ENCODE data around the gene PPP1R8. TPM values are rescaled to one million over a fixed set of nuclear protein-coding genes. Genes with fewer than 3 reads are reported as not detected.
"Not testable (repeated sequence)": the region's sequence is repeated elsewhere in the genome, so short reads cannot be mapped to it uniquely, and the experiment has no call there.

The PPP1R8 gene
- total RNA-seq, 1 experiment from 2014 or later = 60.0 TPM

- no peak for DNase-seq (ENCODE audit: low read depth in 1 of 2, low spot score in 2 of 2)
- H3K36me3 ChIP-seq = peaks cover under 1% of the 10 kb centered on the region; the same call in 1 of the 2 replicates
- no peaks in the 10 kb centered on the region for H3K27me3 ChIP-seq (replicated peaks)
- peaks cover 4% of the 10 kb centered on the region; the same call in 1 of the 2 replicates for H3K4me1 ChIP-seq (replicated peaks)
- H3K27ac ChIP-seq = no peak overlapping the region
- H3K4me3 ChIP-seq = no peak overlapping the region
- H3K9me3 ChIP-seq (replicated peaks) = no peaks in the 10 kb centered on the region
Measured at GRCh38 chr1:27856561-27857343, 26.2 kb downstream of the PPP1R8 start.

DNA sequence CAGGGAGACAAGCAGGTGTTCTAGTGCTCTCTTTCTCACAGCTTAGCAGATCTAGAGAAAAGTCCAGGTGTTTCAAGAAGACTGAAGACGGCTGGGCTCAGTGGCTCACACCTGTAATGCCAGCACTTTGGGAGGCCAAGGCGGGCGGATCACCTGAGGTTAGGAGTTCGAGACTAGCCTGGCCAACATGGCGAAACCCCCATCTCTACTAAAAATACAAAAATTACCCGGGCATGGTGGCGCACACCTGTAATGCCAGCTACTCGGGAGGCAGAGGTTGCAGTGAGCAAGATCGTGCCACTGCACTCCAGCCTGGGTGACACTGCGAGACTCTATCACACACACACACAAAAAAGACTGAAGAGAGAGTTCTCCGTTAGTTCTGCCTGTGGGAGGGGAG lies 27.0 kb downstream of the PPP1R8 start:
- H3K36me3 ChIP-seq; H3K27me3 ChIP-seq (replicated peaks); H3K27ac ChIP-seq; H3K9me3 ChIP-seq (replicated peaks); DNase-seq (ENCODE audit: low read depth in 1 of 2, low spot score in 2 of 2); H3K4me1 ChIP-seq (replicated peaks); H3K4me3 ChIP-seq: not testable (repeated sequence)

DNA sequence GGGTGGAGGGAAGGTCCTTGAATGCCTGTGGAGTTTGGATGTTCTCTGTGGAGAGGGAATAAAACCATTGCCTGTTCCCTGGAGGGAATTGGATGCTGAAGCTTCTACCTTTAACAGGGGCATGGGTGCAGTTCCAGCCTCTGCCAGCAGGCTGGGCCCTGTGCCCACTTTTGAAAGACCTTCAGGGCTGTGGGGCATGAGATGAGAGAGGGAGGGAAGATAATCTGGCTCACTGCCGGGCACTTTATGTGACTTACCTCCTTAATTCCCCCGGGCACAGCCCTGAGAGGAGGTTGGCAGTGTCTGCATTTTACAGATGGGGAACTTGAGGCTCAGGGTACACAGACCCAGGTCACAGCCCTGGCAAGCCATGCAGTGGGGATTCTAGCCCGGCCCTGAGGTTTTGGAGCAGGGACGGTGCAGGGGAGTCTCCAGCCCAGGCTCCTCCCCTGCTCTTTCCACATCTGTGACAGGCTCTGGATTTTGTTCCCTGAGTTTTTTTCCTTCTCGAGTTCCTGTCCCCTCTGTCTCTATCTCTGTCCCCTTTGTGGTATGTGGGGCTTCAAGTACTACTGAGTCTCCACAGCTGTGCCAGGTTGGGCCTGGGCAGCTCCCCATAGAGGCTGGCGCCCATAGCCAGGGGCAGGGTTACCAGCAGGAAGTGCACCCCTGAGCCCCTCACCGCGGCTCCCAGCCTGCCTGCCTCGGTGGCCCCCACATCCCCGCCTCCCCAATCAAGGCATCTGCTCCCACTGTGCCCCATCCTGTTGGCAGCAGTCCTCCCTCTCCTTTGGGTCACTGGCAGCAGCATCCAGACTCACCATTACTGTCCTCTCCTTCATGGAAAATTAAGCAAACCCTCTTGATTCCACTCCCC lies 27.7 kb downstream of the PPP1R8 start:
- peak; percentile 80 for DNase-seq (ENCODE audit: low read depth in 1 of 2, low spot score in 2 of 2)
- Histone ChIP-seq H3K27ac (no peak overlapping the region), H3K4me3 (no peak overlapping the region), H3K36me3 (no peaks in the 10 kb centered on the region), H3K27me3 (replicated peaks) (no peaks in the 10 kb centered on the region), H3K9me3 (replicated peaks) (no peaks in the 10 kb centered on the region), H3K4me1 (replicated peaks) (peaks cover 12% of the 10 kb centered on the region)

DNA sequence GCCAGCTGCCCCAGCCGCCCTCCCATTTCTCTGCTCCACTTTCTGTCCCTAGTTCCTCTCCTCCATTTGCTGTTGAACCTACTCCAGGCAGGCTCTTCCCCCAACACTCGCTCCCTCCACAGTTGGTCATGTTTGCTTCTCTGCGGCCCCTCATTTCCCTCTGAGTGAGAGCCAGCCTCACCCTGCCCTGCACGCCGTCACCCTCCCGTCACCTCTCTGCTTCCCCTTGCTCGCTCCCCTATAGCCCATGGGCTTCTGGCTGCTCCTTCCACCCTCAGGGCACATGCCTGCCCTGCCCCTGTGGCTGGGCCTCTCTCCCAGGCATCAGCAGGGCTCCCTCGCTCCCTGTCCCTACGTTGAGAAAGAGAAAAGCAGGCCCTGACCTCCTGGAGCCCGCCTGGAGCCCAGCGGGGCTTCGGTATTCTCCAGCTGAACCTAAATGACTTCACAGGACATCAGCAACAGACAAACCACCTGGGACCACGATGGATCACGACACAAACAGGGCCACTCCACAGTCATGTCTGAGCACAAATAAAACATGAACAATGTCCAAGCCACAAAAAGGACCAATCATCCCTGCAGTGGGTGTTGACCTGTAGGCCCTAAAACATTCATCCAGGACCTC lies 28.5 kb downstream of the PPP1R8 start:
- H3K4me1 ChIP-seq (replicated peaks) = peaks cover 14% of the 10 kb centered on the region
- DNase-seq (ENCODE audit: low read depth in 1 of 2, low spot score in 2 of 2) = no peak
- no peak overlapping the region for H3K4me3 ChIP-seq
- no peaks in the 10 kb centered on the region for H3K9me3 ChIP-seq (replicated peaks)
- H3K27ac ChIP-seq = no peak overlapping the region
- no peaks in the 10 kb centered on the region for H3K27me3 ChIP-seq (replicated peaks)
- H3K36me3 ChIP-seq = no peaks in the 10 kb centered on the region

DNA sequence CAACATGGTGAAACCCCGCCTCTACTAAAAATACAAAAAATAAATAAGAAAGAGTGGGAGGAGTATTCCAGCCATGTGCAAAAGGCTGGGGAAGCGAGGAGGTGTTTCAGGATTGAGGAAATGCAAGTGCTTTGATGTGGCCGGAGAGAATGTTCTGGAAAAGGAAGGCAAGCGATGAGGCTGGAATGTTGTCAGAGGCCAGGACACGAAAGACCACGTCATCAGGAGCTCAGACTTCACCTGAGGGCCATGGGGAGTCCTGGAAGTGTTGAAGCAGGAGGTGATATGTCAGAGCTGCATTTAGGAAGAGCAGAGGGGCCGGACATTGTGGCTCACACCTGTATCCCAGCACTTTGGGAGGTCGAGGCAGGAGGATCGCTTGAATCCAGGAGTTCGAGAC lies 30.9 kb downstream of the PPP1R8 start:
- Histone ChIP-seq H3K9me3 (replicated peaks) (no peaks in the 10 kb centered on the region), H3K4me1 (replicated peaks) (peaks cover 14% of the 10 kb centered on the region), H3K4me3 (no peak overlapping the region), H3K27me3 (replicated peaks) (no peaks in the 10 kb centered on the region), H3K27ac (no peak overlapping the region), H3K36me3 (no peaks in the 10 kb centered on the region)
- no peak for DNase-seq (ENCODE audit: low read depth in 1 of 2, low spot score in 2 of 2)

- no peaks in the 10 kb centered on the region for H3K27me3 ChIP-seq (replicated peaks)
- H3K27ac ChIP-seq = no peak overlapping the region
- peaks cover 14% of the 10 kb centered on the region for H3K4me1 ChIP-seq (replicated peaks)
- H3K9me3 ChIP-seq (replicated peaks) = no peaks in the 10 kb centered on the region
- DNase-seq (ENCODE audit: low read depth in 1 of 2, low spot score in 2 of 2) = no peak
- no peaks in the 10 kb centered on the region for H3K36me3 ChIP-seq
- H3K4me3 ChIP-seq = no peak overlapping the region
Measured at GRCh38 chr1:27862004-27862403, 31.4 kb downstream of the PPP1R8 start.

GRCh38 chr1:27862671-27863537 lies 32.3 kb downstream of the PPP1R8 start:
- peak overlapping the region; percentile 35 for H3K27ac ChIP-seq
- no peaks in the 10 kb centered on the region for H3K36me3 ChIP-seq
- H3K4me3 ChIP-seq = no peak overlapping the region
- H3K27me3 ChIP-seq (replicated peaks) = no peaks in the 10 kb centered on the region
- DNase-seq (ENCODE audit: low read depth in 1 of 2, low spot score in 2 of 2) = peak; percentile 44 to 77
- H3K9me3 ChIP-seq (replicated peaks) = no peaks in the 10 kb centered on the region
- H3K4me1 ChIP-seq (replicated peaks) = peaks cover 14% of the 10 kb centered on the region

- H3K4me1 ChIP-seq (replicated peaks) = peaks cover 10% of the 10 kb centered on the region
- H3K4me3 ChIP-seq = no peak overlapping the region
- DNase-seq (ENCODE audit: low read depth in 1 of 2, low spot score in 2 of 2) = no peak
- no peaks in the 10 kb centered on the region for H3K9me3 ChIP-seq (replicated peaks)
- H3K27me3 ChIP-seq (replicated peaks) = no peaks in the 10 kb centered on the region
- no peaks in the 10 kb centered on the region for H3K36me3 ChIP-seq
- peak overlapping the region; percentile 35 for H3K27ac ChIP-seq
Measured at GRCh38 chr1:27863538-27863915, 32.9 kb downstream of the PPP1R8 start.

DNA sequence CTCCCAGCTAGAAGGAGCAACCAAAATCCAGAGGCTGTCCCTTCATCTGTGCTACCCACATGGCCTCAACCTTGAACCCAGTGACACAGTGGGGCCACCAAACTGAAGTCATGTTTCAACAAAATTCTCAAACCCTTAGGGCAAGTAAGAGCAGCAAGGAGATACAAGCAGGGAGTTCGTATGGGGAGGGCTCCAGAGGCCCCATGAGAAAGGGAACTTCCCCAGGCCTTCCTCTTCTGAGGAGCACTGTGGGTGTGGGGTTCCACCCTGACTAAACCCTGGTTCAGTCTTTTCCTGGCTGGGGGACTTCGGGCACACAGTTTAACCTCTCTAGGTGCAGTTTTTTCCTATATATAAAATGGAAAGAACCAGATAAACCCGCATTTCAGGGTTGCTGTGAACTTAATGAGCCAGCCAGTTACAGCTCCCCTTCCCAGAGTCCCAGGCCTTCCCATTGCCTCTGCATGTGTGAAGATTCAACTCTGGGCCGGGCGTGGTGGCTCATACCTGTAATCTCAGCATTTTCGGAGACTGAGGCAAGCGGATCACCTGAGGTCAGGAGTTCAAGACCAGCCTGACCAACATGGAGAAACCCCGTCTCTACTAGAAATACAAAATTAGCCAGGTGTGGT lies 33.8 kb downstream of the PPP1R8 start:
- Histone ChIP-seq H3K27ac (no peak overlapping the region), H3K9me3 (replicated peaks) (no peaks in the 10 kb centered on the region), H3K27me3 (replicated peaks) (no peaks in the 10 kb centered on the region), H3K36me3 (no peaks in the 10 kb centered on the region), H3K4me3 (no peak overlapping the region), H3K4me1 (replicated peaks) (peaks cover 10% of the 10 kb centered on the region)
- DNase-seq (ENCODE audit: low read depth in 1 of 2, low spot score in 2 of 2) = no peak

- H3K27ac ChIP-seq = no peak overlapping the region
- H3K27me3 ChIP-seq (replicated peaks) = no peaks in the 10 kb centered on the region
- H3K4me1 ChIP-seq (replicated peaks) = peaks cover 10% of the 10 kb centered on the region
- no peak overlapping the region for H3K4me3 ChIP-seq
- H3K9me3 ChIP-seq (replicated peaks) = no peaks in the 10 kb centered on the region
- no peaks in the 10 kb centered on the region for H3K36me3 ChIP-seq
- DNase-seq (ENCODE audit: low read depth in 1 of 2, low spot score in 2 of 2) = no peak
Measured at GRCh38 chr1:27865821-27866220, 35.2 kb downstream of the PPP1R8 start.

- Histone ChIP-seq H3K27me3 (replicated peaks) (no peaks in the 10 kb centered on the region), H3K9me3 (replicated peaks) (no peaks in the 10 kb centered on the region), H3K36me3 (no peaks in the 10 kb centered on the region), H3K4me3 (no peak overlapping the region), H3K27ac (no peak overlapping the region), H3K4me1 (replicated peaks) (peaks cover 10% of the 10 kb centered on the region)
- DNase-seq (ENCODE audit: low read depth in 1 of 2, low spot score in 2 of 2) = no peak
Measured at GRCh38 chr1:27868556-27868931, 38.0 kb downstream of the PPP1R8 start.

DNA sequence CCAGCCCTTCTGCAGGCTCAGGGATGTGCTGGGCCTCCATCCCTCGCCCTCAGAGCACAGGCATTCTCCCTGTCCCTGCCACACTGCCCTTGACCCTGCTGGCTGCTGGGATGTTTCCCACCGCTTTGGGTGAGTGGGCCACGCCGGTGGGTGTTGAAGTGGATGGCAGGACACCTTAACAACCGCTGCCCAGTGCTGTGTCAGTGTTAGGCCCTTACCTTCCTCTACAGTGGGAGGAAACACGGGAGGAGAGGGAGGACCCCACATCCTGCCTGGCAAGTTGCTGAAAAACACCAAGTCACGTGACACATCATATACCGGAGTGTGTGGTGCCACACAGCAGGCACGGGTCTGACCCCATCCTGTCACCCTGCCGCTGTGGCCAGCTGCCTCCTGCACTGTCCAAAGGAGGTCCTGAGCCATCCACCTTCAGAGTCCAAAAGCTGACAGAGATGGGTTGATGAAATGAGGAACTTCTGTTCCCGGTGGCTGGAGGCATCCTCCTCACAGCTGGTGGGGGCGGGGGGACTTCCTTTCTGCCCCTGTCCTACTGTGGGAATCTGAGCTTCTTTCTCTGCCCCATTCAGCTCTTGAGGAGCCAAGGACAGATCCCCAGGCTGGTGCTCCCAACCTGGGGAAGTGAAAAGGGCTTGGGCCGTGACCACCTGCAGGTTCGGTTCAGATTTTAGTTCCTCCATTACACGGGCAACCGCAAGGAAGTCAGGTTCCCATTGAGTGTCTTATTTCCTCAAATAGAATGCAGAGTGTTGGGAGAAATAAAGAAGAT lies 38.5 kb downstream of the PPP1R8 start:
- H3K9me3 ChIP-seq (replicated peaks) = no peaks in the 10 kb centered on the region
- DNase-seq (ENCODE audit: low read depth in 1 of 2, low spot score in 2 of 2) = no peak
- H3K27ac ChIP-seq = no peak overlapping the region
- no peak overlapping the region for H3K4me3 ChIP-seq
- no peaks in the 10 kb centered on the region for H3K36me3 ChIP-seq
- peaks cover 10% of the 10 kb centered on the region for H3K4me1 ChIP-seq (replicated peaks)
- no peaks in the 10 kb centered on the region for H3K27me3 ChIP-seq (replicated peaks)
